HepG2 (cell line): ENCODE results near the gene SAPCD1.

Source experiments
- ATF6 ChIP-seq: sonication (generic); formaldehyde crosslinking; conservative IDR thresholded peaks from 2 replicates; pipeline ENCODE4 v1.4.0; 2020; ENCODE audit warnings: missing genetic modification reagents
- CCDC6 ChIP-seq: sonication (generic); formaldehyde crosslinking; IDR thresholded peaks from 2 replicates; pipeline ENCODE4 v1.8.1; 2022; ENCODE audit warnings: mild to moderate bottlenecking, missing genetic modification reagents, moderate library complexity
- EP300 ChIP-seq, 3 experiments: sonication (generic) in 1 of 3; formaldehyde crosslinking in 1 of 3; IDR thresholded peaks; 2 replicates each; pipeline versions ENCODE4 v1.5.1 to v1.6.1; 2011 to 2020; ENCODE audit warnings: low read depth in 2 of 3, low read length in 2 of 3, borderline replicate concordance in 1 of 3, improper control_type of control experiment in 1 of 3, mild to moderate bottlenecking in 1 of 3, missing genetic modification reagents in 1 of 3, moderate library complexity in 1 of 3
- JUNB ChIP-seq: sonication (generic); formaldehyde crosslinking; IDR thresholded peaks from 2 replicates; pipeline ENCODE4 v1.8.0; 2022; ENCODE audit warnings: missing genetic modification reagents, mild to moderate bottlenecking, borderline replicate concordance
- KLF9 ChIP-seq: IDR thresholded peaks from 2 replicates; pipeline ENCODE4 v1.6.1; 2016; ENCODE audit warnings: low read depth
- TP53 ChIP-seq: sonication (generic); formaldehyde crosslinking; conservative IDR thresholded peaks from 2 replicates; pipeline ENCODE4 v1.4.0; 2020; ENCODE audit warnings: missing genetic modification reagents
- ZNF790 ChIP-seq: sonication (generic); formaldehyde crosslinking; IDR thresholded peaks from 2 replicates; pipeline ENCODE4 v1.8.0; 2022; ENCODE audit warnings: missing genetic modification reagents, mild to moderate bottlenecking, borderline replicate concordance
- TF ChIP-seq, protein P1 (sequence below): sonication (generic); formaldehyde crosslinking; IDR thresholded peaks from 2 replicates; pipeline ENCODE4 v1.5.0; 2020; ENCODE audit warnings: mild to moderate bottlenecking, missing genetic modification reagents, moderate library complexity
- TF ChIP-seq, protein P2 (sequence below): sonication (generic); formaldehyde crosslinking; IDR thresholded peaks from 2 replicates; pipeline ENCODE4 v1.4.0; 2020; ENCODE audit warnings: missing genetic modification reagents

- no peak for TF ChIP-seq ZNF790
- no peak for TF ChIP-seq EP300 (IDR thresholded peaks at IDR 0.05; ENCODE audit: low read depth in 2 of 2, low read length in 2 of 2)
- TF ChIP-seq EP300 (CRISPR knock-in tag; IDR thresholded peaks at IDR 0.05; ENCODE audit: borderline replicate concordance), result no peak
- no peak for TF ChIP-seq JUNB
- TF ChIP-seq, protein P1, sequence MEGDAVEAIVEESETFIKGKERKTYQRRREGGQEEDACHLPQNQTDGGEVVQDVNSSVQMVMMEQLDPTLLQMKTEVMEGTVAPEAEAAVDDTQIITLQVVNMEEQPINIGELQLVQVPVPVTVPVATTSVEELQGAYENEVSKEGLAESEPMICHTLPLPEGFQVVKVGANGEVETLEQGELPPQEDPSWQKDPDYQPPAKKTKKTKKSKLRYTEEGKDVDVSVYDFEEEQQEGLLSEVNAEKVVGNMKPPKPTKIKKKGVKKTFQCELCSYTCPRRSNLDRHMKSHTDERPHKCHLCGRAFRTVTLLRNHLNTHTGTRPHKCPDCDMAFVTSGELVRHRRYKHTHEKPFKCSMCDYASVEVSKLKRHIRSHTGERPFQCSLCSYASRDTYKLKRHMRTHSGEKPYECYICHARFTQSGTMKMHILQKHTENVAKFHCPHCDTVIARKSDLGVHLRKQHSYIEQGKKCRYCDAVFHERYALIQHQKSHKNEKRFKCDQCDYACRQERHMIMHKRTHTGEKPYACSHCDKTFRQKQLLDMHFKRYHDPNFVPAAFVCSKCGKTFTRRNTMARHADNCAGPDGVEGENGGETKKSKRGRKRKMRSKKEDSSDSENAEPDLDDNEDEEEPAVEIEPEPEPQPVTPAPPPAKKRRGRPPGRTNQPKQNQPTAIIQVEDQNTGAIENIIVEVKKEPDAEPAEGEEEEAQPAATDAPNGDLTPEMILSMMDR (CRISPR knock-in tag), result no peak
- no peak for TF ChIP-seq KLF9 (CRISPR knock-in tag)
- no peak for TF ChIP-seq ATF6 (CRISPR knock-in tag)
- TF ChIP-seq, protein P2, sequence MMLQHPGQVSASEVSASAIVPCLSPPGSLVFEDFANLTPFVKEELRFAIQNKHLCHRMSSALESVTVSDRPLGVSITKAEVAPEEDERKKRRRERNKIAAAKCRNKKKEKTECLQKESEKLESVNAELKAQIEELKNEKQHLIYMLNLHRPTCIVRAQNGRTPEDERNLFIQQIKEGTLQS (CRISPR knock-in tag), result no peak
- no peak for TF ChIP-seq TP53 (CRISPR knock-in tag)
- TF ChIP-seq CCDC6, result no peak
Observed at GRCh38 chr6:31713991-31714684, 48.3 kb upstream of the SAPCD1 start.
